GM21619 (cell line): ENCODE measurements around the gene PXYLP1.
A peak's percentile ranks its signal among the peaks of the same experiment; 100 is the strongest.

ENCODE experiments used
- ATAC-seq: cut with Tn5 transposase; IDR thresholded peaks from one replicate; pipeline ENCODE4 v1.9.1; 2021; ENCODE audit not compliant: unreplicated experiment

PXYLP1 gene

DNA sequence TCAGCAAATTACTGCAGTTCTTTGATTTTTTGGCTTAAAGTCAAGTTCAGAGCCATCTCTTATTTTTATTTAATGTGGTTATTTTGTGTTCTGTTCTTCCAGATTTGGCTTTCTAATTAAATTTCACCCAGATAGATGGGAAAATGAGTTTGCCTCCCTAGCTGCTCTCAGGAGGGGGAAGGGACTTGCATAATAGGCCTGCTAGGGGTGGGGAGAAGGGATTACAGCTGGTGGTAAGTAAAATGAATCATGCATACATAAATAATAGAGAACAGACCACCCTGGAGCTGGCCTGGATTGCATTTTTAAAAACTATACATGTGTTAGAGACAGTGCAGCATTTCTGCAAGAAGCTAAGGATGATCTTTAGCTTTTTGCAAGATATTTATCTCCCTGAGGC lies 3.9 kb upstream of the PXYLP1 start:
- ATAC-seq = no peak

DNA sequence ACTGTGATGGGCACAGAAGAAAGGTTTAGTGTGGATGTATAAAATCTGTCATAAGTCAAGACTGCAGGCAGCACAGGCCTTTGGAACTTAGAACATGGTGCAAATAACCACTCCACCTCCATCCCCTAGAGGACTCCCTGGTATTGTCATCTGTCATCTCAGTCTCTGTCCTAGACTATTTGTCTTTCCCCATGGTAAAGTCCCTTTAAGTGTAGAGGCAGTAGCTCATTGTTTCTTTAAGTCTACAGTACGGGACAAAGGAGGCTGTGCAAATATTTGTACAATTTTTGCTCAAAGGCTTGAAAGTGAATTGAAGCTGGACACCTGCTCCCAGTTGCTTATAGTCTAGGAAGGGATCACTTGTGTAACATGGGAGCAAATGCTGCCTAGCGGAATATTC lies 3.2 kb upstream of the PXYLP1 start:
- no peak for ATAC-seq

DNA sequence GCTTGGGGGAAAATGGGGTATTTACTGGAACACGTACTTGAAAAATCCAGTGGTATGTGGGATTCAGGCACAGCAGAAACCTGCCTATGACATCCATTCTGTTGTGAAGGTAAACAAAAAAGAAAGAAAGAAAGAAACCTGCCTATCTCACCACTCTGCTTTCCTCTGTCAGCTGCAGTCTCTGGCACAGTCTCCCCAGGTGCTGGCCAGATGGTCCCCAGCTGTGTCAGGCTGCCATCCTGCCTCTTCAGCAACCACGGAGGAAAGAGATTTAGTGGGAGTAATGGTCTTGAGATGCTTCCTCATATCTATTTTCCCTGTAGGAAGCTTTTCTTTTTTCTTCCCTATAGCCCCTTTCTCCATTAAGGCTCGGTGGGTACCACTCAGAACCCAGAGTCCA lies 2.5 kb upstream of the PXYLP1 start:
- ATAC-seq = no peak

DNA sequence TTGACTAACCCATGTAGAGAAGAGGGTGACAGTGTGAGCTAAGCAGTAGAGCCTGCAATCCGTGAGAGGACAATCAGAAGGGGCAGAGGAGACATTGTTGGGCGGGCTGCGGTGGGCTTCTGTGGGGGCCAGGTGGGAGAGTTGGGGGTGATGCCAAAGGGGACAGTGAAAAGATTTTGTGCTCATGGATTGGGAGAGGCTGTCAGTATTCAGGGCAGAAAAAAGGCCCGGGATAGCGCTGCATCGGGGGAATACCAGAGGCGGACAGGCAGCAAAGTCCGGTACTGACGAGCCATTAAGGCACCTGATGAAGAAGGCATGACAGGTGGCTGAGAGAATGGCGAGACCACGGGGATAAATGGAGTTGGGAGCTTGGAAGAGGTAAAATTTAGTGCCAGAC lies 1.3 kb upstream of the PXYLP1 start:
- no peak for ATAC-seq

DNA sequence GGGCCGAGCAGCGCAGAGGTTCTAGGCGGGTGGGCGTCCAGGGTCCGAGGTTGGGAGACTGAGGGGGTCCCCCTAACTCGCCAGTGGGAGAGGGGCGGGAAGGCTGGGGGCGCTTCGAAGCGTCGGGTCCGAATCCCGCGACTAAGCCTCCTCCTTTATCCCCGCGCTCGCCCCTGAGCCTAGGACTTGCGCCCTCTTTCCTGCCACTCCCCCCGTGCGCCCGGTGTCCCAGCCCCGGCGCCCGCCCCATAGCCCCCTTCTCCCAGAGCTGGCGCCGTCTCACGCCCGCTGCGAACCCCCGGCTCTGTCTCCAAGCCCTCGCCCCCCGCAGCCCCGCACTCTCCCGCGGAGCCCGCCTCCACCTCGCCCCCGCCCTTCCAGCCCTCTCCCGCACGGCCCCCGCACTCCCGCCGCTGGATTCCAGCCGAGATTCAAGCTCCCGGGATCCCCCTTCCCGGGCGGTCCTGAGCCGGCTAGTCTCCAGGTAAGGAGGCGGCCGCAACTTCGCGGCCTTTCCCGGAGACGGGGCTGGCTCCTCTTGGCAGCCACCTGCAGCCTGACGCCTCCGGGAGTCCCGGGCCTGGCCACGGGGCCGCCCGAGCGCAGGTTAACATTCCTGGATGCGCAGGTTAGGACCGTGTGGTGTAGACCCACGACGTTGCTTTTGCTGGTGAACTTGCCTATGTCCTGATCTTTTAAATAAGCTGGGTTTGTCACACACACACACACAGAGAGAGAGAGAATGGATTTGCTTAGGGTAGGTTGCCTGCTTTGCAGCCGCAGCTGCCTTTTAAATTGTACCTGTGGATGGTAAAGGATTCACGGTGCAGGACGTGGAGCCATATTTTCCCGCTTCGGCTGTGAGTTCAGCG lies 563 bp downstream of the PXYLP1 start:
- ATAC-seq = peak; percentile 2

DNA sequence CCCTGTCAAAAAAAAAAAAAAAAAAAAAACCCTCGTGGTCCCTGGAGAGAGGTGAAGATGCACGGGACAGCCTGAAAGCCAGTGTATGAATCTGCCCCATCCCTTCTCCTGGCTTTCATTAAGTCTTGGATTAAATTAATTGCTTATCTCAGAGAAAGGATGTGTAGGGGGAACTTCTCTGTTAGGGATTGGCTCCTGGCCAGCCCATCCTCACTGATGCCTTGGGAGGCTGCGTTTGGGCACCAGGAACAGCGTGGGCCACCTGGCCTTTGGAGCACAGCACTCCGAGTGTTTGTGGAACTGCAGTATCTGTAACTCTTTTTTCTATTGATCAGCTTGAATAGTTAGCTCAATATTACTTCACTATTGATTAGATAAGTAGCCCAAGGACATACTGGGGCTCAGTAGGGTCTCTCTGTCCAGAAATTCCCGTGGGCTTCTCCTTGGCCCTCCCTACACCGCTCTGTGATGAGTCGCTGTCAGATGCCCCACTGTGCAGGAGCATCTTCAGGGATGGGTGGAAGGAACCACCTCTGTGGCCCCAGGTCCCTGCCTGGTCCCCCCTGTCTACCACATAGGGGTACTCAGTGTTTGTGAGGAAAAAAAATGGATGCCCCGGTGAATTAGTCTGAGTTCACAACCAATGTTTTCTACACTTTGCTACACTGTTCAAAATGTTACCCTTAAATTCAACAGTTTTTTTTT lies 2.0 kb downstream of the PXYLP1 start:
- ATAC-seq = no peak

DNA sequence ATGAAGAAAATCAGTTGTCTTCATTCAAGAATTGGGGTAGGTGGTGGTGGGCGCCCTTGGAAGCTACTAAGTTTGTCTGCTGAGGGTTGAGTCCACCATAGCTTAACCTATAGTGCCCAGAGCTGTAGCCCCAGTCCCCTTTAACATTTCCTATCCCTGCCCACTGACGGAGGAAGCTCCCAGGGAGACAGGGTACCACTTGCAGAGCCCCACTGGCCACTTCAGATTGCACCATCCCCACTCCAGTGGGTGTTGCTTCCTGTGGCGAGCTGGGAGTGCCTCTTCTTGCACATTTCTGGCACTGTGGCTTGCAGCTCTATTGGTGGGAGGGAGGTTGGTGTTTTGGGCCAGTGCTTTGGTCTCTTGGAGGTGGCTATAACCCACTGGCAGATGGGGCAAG lies 2.7 kb downstream of the PXYLP1 start:
- ATAC-seq = no peak

DNA sequence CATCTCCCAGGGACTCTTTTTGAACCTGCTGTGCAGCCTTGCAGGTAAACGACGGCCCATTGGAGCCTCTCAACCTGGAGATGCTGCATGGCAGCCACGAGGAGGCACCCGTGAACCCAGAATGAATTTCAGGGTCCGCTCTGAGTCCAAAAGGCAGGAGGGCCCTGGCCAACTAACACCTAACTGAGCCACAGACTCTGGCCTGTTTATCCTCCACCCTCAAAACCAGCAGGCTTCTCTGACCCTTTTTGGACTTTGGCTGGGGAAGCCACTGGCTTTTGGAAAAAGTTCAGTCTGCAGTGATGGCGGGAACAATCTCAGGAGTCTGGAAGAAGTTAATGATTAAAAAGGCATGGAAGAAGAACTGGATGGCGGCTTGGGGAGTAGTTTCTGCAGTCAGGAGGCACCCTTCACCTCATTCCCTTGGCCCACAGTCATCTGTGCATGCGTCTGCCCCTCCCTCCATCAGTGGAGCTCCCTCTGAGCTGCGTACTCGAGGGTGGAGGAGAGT lies 4.1 kb downstream of the PXYLP1 start:
- ATAC-seq = no peak

DNA sequence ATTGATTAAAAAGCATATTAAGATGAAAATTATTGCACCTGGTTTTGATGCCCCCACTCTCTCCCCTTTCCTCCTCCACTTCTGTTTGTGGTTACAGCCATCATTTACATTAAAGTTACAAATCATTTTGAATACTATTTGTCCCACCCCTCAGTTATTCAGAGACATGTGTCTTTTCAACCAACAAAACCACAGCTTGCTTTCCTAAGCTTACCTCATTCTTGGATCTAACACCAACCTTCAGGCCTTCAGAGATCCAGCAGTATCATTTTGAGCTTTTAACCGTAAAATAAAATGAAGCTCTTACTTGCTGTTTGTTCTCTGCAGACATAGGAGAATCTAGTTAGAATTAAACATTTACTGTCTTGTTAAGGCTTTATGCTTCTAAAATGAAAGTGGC lies 4.7 kb downstream of the PXYLP1 start:
- no peak for ATAC-seq

DNA sequence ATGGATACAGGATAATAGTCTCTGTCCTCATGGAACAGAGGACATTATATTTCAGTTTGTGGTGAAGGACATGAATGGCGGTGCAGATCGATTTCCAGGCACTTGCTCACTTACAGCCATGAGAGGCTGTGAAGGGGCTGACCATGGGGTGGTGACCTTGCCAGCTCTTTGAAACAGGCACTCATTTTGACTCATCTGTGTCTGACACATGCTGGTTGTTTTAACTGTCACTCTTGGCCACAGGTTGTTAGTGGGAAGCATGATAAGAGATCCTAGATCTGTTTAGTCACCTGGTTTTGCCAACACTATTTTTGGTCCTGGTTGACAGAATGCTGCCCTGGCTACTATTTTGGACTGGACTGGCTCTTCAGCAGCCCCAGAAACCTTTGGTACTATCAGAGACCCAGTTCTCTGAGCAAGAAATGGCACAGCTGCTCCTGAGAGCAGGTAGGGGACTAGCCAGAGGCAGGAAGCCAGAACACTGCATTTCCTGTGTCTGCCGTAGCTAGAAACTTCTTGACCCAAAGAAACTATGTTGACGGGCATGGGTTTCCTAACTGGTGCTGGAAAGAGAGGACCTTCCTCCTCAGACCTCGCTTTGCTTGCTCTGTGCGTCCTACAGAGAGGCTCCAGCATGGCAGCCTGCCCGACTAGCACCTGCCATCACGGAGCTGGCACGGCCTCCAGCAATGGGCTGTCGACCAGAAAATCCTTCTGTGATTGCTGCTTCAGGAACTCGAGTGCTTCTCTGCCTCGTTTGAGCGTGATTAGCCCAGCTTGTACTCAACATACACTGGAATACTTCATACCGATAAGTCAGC lies 6.3 kb downstream of the PXYLP1 start:
- ATAC-seq = no peak

DNA sequence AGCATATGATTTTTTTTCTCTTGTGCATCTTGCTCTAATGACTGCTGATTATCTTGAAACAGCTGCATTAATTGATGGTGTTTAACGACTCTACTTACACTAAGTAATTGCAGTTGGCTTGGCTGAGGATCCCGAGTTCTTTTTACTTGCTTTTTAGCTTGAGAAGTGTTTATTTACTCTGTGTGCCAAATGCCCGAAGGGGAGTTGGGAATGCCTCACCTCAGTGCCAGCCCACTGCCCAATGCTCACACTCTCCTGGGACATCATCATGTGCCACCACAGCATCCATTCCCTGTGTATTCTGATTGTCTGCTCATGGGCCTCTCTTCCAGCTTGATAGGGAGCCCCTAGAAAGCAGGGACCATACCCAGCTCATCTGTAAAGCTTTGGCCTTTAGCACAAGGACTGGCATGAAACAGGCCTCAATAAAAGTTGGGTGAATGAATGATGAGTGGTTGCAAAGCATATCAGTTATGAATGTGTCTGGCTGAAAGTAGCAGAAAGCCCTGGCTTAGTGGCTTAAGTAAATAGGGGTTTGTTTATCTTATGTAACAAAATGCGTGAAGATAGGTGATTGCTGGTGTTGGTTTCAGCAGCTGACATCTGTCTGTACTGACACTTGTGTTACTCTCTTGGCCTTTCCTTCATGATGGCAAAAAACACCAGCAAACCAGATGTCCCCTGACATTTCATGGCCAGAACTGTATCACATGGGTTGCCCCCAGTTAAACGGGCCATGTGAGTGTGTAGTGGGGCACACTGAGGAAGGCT lies 8.1 kb downstream of the PXYLP1 start:
- no peak for ATAC-seq

DNA sequence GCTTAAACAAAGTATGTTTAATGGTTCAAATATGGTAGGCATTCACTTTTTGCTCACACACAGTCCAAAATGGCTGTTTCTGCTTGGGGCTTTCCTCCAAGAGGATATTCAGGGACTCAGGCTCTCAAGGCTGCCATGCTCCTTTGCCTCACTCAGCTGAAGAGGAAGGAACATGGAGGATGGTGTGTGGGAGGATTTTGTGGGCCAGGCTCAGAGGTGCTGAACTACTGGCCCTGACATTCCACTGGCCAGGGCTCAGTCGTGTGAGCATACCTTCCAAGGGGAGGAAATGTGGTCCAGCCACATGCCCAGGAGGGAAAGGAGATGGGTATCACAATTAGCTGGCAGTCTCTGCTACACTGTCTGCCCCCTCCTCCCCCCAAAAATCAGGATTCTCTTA lies 8.7 kb downstream of the PXYLP1 start:
- no peak for ATAC-seq

DNA sequence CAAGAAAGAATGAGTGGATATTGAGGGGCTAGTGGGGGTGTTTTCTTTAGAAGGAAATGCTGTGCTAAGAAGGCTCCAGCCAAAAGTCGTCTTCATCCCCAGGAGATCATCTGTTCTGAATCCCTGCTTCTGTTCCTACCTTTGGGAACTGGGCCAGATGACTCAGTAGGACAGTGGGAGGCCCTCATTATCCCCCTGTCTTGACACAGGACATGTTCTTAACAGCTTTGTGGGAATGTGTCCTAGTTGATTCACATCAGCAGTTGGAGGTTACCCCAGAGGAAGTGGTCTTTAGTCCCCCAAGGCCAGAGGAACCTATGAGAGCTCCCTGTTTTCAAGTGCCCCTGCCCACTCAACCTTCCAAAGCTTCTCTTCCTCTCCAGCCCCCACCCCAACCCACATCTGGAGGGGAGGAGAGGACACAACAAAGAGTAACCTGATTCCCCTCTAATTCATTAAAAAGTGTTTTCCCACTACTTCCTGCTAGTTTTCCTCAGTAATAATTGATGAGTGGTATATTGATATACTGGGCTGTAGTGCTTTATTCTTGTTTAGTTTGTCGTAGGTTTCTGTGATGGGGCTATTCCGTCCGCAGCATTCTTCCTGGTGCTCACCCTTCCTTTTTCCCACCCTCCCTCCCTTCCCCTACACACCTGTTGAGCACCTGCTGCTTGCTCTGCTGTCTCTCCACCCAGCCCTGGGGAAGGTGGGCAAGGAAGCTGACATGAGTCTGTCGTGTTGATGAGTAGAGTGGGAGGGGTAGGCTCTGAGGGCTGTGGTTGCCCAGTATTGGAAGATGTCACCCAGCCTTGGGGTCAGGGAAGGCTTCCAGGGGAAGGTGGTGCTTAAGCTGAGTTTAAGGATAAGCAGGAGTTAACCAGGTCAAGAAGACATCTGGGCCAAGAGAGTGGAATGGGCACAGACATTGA lies 9.3 kb downstream of the PXYLP1 start:
- no peak for ATAC-seq

DNA sequence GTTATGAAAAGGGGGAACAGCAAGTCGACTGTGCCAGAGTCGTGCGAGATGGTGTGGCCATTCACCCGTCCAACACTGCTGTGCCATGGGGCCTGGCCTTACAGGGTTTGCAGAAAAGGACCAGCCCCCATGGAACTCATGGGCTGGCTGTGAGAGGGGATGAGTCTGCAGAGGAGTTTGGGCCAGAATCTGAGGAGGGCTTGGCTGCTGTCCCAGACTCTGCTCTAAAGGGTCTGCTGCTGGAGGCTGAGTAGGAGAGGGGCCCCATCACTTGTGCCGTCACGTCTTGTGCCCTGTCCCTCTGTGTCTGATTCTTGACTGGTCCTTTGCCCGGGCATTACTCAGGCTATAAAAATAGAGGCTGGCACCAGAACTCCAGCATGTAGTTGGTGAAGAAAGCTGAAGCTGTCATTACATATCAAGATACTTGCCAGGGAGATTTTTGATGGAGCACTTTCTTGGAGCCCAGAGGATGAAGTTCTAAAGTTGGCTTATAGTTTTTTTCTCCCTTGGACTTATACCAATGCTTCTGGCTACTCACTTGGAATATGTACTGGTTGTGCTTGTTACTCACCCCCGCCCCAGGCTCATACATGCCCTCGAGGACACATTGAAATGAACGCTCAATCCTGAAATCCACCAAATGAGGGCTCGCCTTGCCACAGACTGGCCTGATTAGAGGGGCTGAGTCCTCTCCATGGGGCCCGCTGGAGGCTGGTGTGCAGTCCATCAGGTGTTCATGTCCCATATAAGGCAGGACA lies 10.2 kb downstream of the PXYLP1 start:
- ATAC-seq = no peak

DNA sequence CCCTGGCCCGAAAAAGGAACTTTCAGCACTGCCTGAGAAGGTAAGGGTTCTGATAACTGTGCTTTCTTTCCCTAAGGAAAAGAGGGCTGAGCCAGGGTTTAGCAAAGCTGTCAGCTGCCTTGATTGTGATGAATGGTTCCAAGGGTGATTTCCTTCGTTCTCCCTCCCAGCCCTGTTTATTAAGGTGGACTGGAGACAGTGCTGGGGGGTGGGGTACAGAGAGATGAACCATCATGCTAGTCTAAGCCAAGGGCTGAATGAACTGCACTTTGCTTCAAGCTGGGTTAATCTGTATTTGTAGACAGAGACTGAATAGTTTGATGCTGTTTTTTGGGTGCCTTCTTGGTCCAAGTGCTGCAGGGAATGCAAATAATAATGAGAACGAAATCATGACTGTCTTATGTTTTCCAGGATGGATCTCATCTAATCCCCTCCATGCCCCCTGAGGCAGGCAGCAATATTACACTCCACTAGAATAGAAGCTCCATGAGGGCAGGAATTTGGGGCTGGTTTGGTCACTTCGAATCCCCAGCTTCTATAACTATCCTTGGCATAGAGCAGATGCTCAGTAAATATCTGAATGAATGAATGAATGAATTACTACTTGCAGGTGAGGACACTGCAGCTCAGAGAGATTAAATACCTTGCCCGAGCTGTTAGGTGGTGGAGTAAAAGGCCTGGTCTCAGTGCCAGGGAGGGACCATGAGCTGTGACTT lies 10.9 kb downstream of the PXYLP1 start:
- no peak for ATAC-seq

DNA sequence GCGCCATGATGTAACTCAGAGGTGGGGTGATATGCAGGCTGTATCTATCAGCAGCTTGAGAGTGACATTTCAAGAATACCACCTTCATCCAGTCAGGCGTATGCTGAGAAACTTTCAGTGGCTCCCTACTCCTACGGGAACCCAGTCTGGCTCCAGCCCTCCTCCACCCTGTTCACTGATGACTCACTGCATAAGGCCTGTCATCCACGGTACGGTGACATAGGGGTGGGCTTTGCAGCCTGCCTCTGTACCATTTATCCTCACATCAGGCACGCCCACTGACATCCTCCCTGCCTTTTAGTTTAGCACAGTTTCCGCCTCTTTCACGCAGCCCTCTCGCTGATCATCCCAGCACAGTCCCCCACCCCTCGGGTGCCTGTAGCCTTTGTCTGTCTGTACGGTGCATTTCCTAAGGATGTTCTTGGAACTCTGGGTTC lies 11.7 kb downstream of the PXYLP1 start:
- ATAC-seq = no peak

DNA sequence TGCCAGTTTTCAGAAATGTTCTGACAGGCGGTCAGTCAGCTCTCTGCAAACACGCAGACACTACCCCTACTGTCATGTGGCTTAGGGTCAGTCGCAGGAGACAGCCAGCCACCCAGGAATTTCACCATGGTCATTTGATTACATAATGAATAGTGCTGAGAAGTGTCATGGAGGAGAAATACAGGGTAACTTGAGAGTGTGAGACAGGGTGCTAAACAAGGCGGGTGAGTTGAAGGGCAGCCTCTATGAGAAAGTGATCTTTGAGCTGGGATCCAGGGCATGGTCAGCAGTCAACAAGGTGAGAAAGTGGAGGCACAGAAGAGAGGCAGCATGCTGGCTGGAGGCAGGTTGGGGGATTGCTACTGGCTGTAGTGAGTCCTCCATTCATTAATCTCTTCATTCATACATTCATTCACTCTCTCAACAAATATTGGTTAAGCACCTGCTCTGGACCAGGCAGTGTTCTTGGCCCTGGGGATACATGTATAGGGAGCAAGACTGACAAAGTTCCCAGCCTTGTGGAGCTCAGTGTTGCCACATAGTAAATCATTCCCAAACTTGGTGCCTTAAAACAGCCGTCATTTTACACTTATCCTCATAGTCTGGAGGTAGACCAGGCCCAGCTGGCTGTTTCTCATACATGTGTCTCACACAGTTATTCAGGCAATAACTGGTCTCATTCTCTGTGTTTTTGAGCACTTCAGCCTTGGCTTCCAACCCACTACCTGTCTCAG lies 14.8 kb downstream of the PXYLP1 start:
- ATAC-seq = no peak

DNA sequence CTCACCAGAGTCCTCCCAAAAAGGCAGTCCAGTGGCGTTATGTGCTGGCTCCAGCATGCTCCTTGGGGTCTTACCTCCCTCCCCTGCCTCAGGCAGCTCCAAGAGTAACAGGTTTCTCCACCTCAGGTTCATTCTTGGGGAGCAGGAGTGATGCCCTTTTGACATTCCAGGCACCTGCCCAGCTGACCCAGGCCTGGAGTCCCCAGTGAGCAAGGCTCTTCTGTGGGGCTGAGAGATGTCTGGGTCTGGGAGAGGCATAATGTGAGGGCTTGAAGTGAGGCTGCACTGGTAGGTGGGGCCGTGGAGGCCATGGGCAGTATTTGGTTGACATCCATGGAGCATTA lies 15.3 kb downstream of the PXYLP1 start:
- no peak for ATAC-seq
